ENCODE results near the gene PITPNC1.

DNA sequence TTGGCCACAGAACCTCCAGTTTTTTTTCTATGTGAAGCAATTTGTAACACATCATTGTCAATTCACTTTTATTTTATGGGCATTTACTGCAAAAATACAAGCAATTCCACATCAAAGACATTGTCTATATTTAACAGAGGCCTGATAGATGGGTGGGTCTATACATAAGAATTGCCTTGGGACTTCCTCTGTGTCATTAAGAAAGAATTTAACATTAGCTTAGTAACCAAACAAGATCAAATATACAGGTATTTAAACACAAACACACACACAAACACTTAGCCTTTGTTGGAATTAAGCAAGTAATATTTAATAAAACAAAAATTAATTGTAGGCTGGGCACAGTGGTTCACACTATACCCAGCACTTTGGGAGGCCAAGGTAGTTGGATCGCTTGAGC lies 4.3 kb upstream of the PITPNC1 start:
- TF ChIP-seq, protein P1, sequence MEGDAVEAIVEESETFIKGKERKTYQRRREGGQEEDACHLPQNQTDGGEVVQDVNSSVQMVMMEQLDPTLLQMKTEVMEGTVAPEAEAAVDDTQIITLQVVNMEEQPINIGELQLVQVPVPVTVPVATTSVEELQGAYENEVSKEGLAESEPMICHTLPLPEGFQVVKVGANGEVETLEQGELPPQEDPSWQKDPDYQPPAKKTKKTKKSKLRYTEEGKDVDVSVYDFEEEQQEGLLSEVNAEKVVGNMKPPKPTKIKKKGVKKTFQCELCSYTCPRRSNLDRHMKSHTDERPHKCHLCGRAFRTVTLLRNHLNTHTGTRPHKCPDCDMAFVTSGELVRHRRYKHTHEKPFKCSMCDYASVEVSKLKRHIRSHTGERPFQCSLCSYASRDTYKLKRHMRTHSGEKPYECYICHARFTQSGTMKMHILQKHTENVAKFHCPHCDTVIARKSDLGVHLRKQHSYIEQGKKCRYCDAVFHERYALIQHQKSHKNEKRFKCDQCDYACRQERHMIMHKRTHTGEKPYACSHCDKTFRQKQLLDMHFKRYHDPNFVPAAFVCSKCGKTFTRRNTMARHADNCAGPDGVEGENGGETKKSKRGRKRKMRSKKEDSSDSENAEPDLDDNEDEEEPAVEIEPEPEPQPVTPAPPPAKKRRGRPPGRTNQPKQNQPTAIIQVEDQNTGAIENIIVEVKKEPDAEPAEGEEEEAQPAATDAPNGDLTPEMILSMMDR (IDR thresholded peaks at IDR 0.05) = no peak
- no peak for TF ChIP-seq POLR2A (IDR thresholded peaks at IDR 0.05)

All from suprapubic skin (tissue), 3 donors.